Upper lobe of left lung (tissue), 4 donors: ENCODE measurements around the gene ARHGAP11A.

ENCODE experiments used
- CTCF ChIP-seq, 6 experiments: fragments of 450-650 bp in 4 of 6; fragments of 200-600 bp in 2 of 6; sonication (generic) in 2 of 6; IDR thresholded peaks; one replicate each; pipeline ENCODE4 v1.5.1; 2016 to 2019; ENCODE audit warnings: antibody characterized with exemption in 6 of 6
- POLR2A ChIP-seq, 4 donors: fragments of 450-650 bp; IDR thresholded peaks; one replicate each; pipeline ENCODE4 v1.5.1; 2016 to 2017; ENCODE audit warnings: antibody characterized with exemption in 4 of 4, mild to moderate bottlenecking in 2 of 4
- POLR2AphosphoS5 ChIP-seq, 2 donors: sonication (generic); formaldehyde crosslinking; IDR thresholded peaks; one replicate each; pipeline ENCODE4 v1.5.1; 2017; ENCODE audit warnings: antibody characterized with exemption in 2 of 2

- TF ChIP-seq POLR2AphosphoS5 (IDR thresholded peaks at IDR 0.05), result no peak
- TF ChIP-seq CTCF (IDR thresholded peaks at IDR 0.05), result no peak
- no peak for TF ChIP-seq POLR2A (IDR thresholded peaks at IDR 0.05)
These were observed 42.6 kb downstream of the ARHGAP11A start for GRCh38 chr15:32657941-32658340.
